HEK293T (cell line): ENCODE measurements around the gene COL5A1.

ENCODE experiments used
- BHLHE40 ChIP-seq: fragments of 450-650 bp; IDR thresholded peaks from 2 replicates; pipeline ENCODE4 v1.6.1; 2016; ENCODE audit warnings: mild to moderate bottlenecking, moderate library complexity, borderline replicate concordance
- CTBP1 ChIP-seq: fragments of 450-650 bp; IDR thresholded peaks from 2 replicates; pipeline ENCODE4 v1.6.1; 2016; ENCODE audit warnings: borderline replicate concordance
- ELF4 ChIP-seq: fragments of 450-650 bp; IDR thresholded peaks from 2 replicates; pipeline ENCODE4 v1.6.1; 2017; ENCODE audit warnings: antibody characterized with exemption
- FOXA1 ChIP-seq: fragments of 450-650 bp; IDR thresholded peaks from 2 replicates; pipeline ENCODE4 v1.6.1; 2016; ENCODE audit warnings: mild to moderate bottlenecking
- FOXK2 ChIP-seq: fragments of 450-650 bp; IDR thresholded peaks from 2 replicates; pipeline ENCODE4 v1.6.1; 2016; ENCODE audit warnings: mild to moderate bottlenecking
- FOXM1 ChIP-seq: fragments of 450-650 bp; IDR thresholded peaks from 2 replicates; pipeline ENCODE4 v1.6.1; 2017; ENCODE audit warnings: mild to moderate bottlenecking, borderline replicate concordance
- L3MBTL2 ChIP-seq: fragments of 450-650 bp; conservative IDR thresholded peaks from 2 replicates; pipeline ENCODE4 v1.6.1; 2016; ENCODE audit warnings: mild to moderate bottlenecking
- LEF1 ChIP-seq: fragments of 450-650 bp; IDR thresholded peaks from 2 replicates; pipeline ENCODE4 v1.6.1; 2017; ENCODE audit warnings: mild to moderate bottlenecking, borderline replicate concordance
- NFRKB ChIP-seq: fragments of 450-650 bp; IDR thresholded peaks from 2 replicates; pipeline ENCODE4 v1.6.1; 2016; ENCODE audit warnings: mild to moderate bottlenecking, moderate library complexity
- PKNOX1 ChIP-seq: fragments of 450-650 bp; IDR thresholded peaks from 2 replicates; pipeline ENCODE4 v1.6.1; 2016
- SP1 ChIP-seq: fragments of 450-650 bp; IDR thresholded peaks from 2 replicates; pipeline ENCODE4 v1.6.1; 2017
- SUZ12 ChIP-seq: fragments of 450-650 bp; IDR thresholded peaks from 2 replicates; pipeline ENCODE4 v1.6.1; 2016; ENCODE audit warnings: mild to moderate bottlenecking
- TARDBP ChIP-seq: fragments of 450-650 bp; IDR thresholded peaks from 2 replicates; pipeline ENCODE4 v1.6.1; 2016

- no peak for TF ChIP-seq TARDBP
- no peak for TF ChIP-seq SP1
- TF ChIP-seq FOXM1: no peak
- TF ChIP-seq L3MBTL2: no peak
- TF ChIP-seq FOXK2: no peak
- TF ChIP-seq SUZ12: no peak
- TF ChIP-seq BHLHE40: no peak
- no peak for TF ChIP-seq FOXA1
- TF ChIP-seq PKNOX1: no peak
- TF ChIP-seq LEF1: no peak
- no peak for TF ChIP-seq ELF4
- no peak for TF ChIP-seq CTBP1
- no peak for TF ChIP-seq NFRKB
Measured at GRCh38 chr9:134699343-134699740, 57.7 kb downstream of the COL5A1 start.
